IPS-18a (cell line): Measurements from ENCODE around the gene FAM229B.
"Not testable (repeated sequence)": the region's sequence is repeated elsewhere in the genome, so short reads cannot be mapped to it uniquely, and the experiment has no call there.

Experiments used
- H3K27ac ChIP-seq: one replicate; pipeline ENCODE4 v1.5.1; 2013; ENCODE audit warnings: low read length
- H3K27me3 ChIP-seq: one replicate; pipeline ENCODE4 v1.6.1; 2013; ENCODE audit warnings: mild to moderate bottlenecking, low read length; ENCODE audit not compliant: control insufficient read depth, insufficient read depth
- H3K36me3 ChIP-seq: one replicate; pipeline ENCODE4 v1.6.1; 2013; ENCODE audit warnings: low read depth, low read length; ENCODE audit not compliant: control insufficient read depth
- H3K4me1 ChIP-seq: one replicate; pipeline ENCODE4 v1.6.1; 2013; ENCODE audit warnings: low read depth, low read length; ENCODE audit not compliant: control insufficient read depth
- H3K4me3 ChIP-seq: one replicate; pipeline ENCODE4 v1.5.1; 2013; ENCODE audit warnings: low read length
- H3K9ac ChIP-seq: one replicate; pipeline ENCODE4 v1.6.1; 2013; ENCODE audit warnings: mild to moderate bottlenecking, low read length, moderate library complexity
- H3K9me3 ChIP-seq: one replicate; pipeline ENCODE4 v1.6.1; 2013; ENCODE audit warnings: low read depth, low read length; ENCODE audit not compliant: control insufficient read depth

The FAM229B gene

GRCh38 chr6:112081569-112081968 is 5.8 kb upstream of the FAM229B start:
- Histone ChIP-seq H3K4me1 (peaks cover 3% of the 10 kb centered on the region), H3K36me3 (peaks cover 13% of the 10 kb centered on the region), H3K9ac (no peak overlapping the region), H3K4me3 (no peak overlapping the region), H3K27ac (no peak overlapping the region), H3K27me3 (no peaks in the 10 kb centered on the region), H3K9me3 (no peaks in the 10 kb centered on the region)

- H3K36me3 ChIP-seq, result peaks cover 5% of the 10 kb centered on the region
- H3K4me1 ChIP-seq, result peaks cover 7% of the 10 kb centered on the region
- no peak overlapping the region for H3K27ac ChIP-seq
- H3K9ac ChIP-seq, result no peak overlapping the region
- no peaks in the 10 kb centered on the region for H3K9me3 ChIP-seq
- H3K27me3 ChIP-seq, result peaks cover 9% of the 10 kb centered on the region
- no peak overlapping the region for H3K4me3 ChIP-seq
Observed at GRCh38 chr6:112085286-112086065, 1.9 kb upstream of the FAM229B start.

- no peaks in the 10 kb centered on the region for H3K9me3 ChIP-seq
- peaks cover 3% of the 10 kb centered on the region for H3K36me3 ChIP-seq
- H3K4me3 ChIP-seq, result peak overlapping the region; percentile 99
- peaks cover 7% of the 10 kb centered on the region for H3K4me1 ChIP-seq
- H3K27ac ChIP-seq, result peak overlapping the region; percentile 65
- peaks cover 9% of the 10 kb centered on the region for H3K27me3 ChIP-seq
- peak overlapping the region; percentile 88 for H3K9ac ChIP-seq
Observed at GRCh38 chr6:112086744-112087135, 651 bp upstream of the FAM229B start.

GRCh38 chr6:112087916-112088315 is 525 bp downstream of the FAM229B start:
- H3K9ac ChIP-seq, result peak overlapping the region; percentile 88
- H3K27me3 ChIP-seq, result peaks cover 9% of the 10 kb centered on the region
- no peaks in the 10 kb centered on the region for H3K9me3 ChIP-seq
- peaks cover 7% of the 10 kb centered on the region for H3K4me1 ChIP-seq
- H3K4me3 ChIP-seq, result peak overlapping the region; percentile 99
- peak overlapping the region; percentile 3 for H3K27ac ChIP-seq
- peaks cover 3% of the 10 kb centered on the region for H3K36me3 ChIP-seq

GRCh38 chr6:112096901-112097300 is 9.5 kb downstream of the FAM229B start:
- no peaks in the 10 kb centered on the region for H3K36me3 ChIP-seq

GRCh38 chr6:112100561-112100960 is 13.2 kb downstream of the FAM229B start:
- Histone ChIP-seq H3K36me3 (no peaks in the 10 kb centered on the region), H3K9me3 (no peaks in the 10 kb centered on the region), H3K9ac (no peak overlapping the region), H3K27ac (no peak overlapping the region), H3K4me1 (peaks cover 20% of the 10 kb centered on the region), H3K4me3 (no peak overlapping the region), H3K27me3 (no peaks in the 10 kb centered on the region)

More at GRCh38 chr6:112096901-112097300, 9.5 kb downstream of the FAM229B start:
- H3K4me1 ChIP-seq, result peaks cover 20% of the 10 kb centered on the region
- no peaks in the 10 kb centered on the region for H3K9me3 ChIP-seq
- no peak overlapping the region for H3K27ac ChIP-seq
- H3K4me3 ChIP-seq, result no peak overlapping the region
- H3K27me3 ChIP-seq, result no peaks in the 10 kb centered on the region
- no peak overlapping the region for H3K9ac ChIP-seq

GRCh38 chr6:112106026-112106425 is 18.6 kb downstream of the FAM229B start:
- not testable (repeated sequence) for H3K9ac ChIP-seq, H3K27me3 ChIP-seq, H3K36me3 ChIP-seq, H3K27ac ChIP-seq, H3K9me3 ChIP-seq, H3K4me3 ChIP-seq, H3K4me1 ChIP-seq

- Histone ChIP-seq H3K27me3 (no peaks in the 10 kb centered on the region), H3K4me3 (no peak overlapping the region), H3K36me3 (no peaks in the 10 kb centered on the region), H3K9me3 (no peaks in the 10 kb centered on the region), H3K4me1 (no peaks in the 10 kb centered on the region), H3K9ac (no peak overlapping the region), H3K27ac (no peak overlapping the region)
Observed at GRCh38 chr6:112106562-112106961, 19.2 kb downstream of the FAM229B start.

GRCh38 chr6:112109262-112109661 is 21.9 kb downstream of the FAM229B start:
- Histone ChIP-seq H3K27ac (no peak overlapping the region), H3K9me3 (no peaks in the 10 kb centered on the region), H3K9ac (no peak overlapping the region), H3K27me3 (no peaks in the 10 kb centered on the region), H3K4me1 (no peaks in the 10 kb centered on the region), H3K4me3 (no peak overlapping the region), H3K36me3 (no peaks in the 10 kb centered on the region)

GRCh38 chr6:112113431-112113830 is 26.0 kb downstream of the FAM229B start:
- Histone ChIP-seq H3K9ac (no peak overlapping the region), H3K9me3 (no peaks in the 10 kb centered on the region), H3K27me3 (no peaks in the 10 kb centered on the region), H3K27ac (no peak overlapping the region), H3K4me3 (no peak overlapping the region), H3K4me1 (no peaks in the 10 kb centered on the region), H3K36me3 (no peaks in the 10 kb centered on the region)

- Histone ChIP-seq H3K27ac (no peak overlapping the region), H3K36me3 (no peaks in the 10 kb centered on the region), H3K9me3 (no peaks in the 10 kb centered on the region), H3K4me3 (no peak overlapping the region), H3K9ac (no peak overlapping the region), H3K27me3 (no peaks in the 10 kb centered on the region), H3K4me1 (no peaks in the 10 kb centered on the region)
Observed at GRCh38 chr6:112113918-112114317, 26.5 kb downstream of the FAM229B start.

- no peaks in the 10 kb centered on the region for H3K4me1 ChIP-seq
Observed at GRCh38 chr6:112114577-112115223, 27.3 kb downstream of the FAM229B start.

More at GRCh38 chr6:112114577-112115223, 27.3 kb downstream of the FAM229B start:
- Histone ChIP-seq H3K4me3 (no peak overlapping the region), H3K9me3 (no peaks in the 10 kb centered on the region), H3K36me3 (no peaks in the 10 kb centered on the region), H3K9ac (no peak overlapping the region), H3K27me3 (no peaks in the 10 kb centered on the region), H3K27ac (no peak overlapping the region)
